ENCODE results near the gene PLEKHA4.

PLEKHA4 gene

GRCh38 chr19:48868114-48868886 lies at the start of gene PLEKHA4:
PLEKHA4 (minus strand) TSS chr19:48868617; CDS start chr19:48867620, 997 bp downstream.
- TF ChIP-seq GATA3 (IDR thresholded peaks at IDR 0.05; ENCODE audit: low read depth, low read length) (no peak), GATA2 (IDR thresholded peaks at IDR 0.05; ENCODE audit: low read depth, low read length) (no peak)

GRCh38 chr19:48918071-48918470 lies 49.7 kb upstream of the PLEKHA4 start:
- TF ChIP-seq GATA3 (IDR thresholded peaks at IDR 0.05; ENCODE audit: low read depth, low read length) (no peak), GATA2 (IDR thresholded peaks at IDR 0.05; ENCODE audit: low read depth, low read length) (no peak)

GRCh38 chr19:48915757-48916156 lies 47.3 kb upstream of the PLEKHA4 start:
- TF ChIP-seq GATA2 (IDR thresholded peaks at IDR 0.05; ENCODE audit: low read depth, low read length) (no peak), GATA3 (IDR thresholded peaks at IDR 0.05; ENCODE audit: low read depth, low read length) (no peak)

GRCh38 chr19:48914181-48914580 lies 45.8 kb upstream of the PLEKHA4 start:
- TF ChIP-seq GATA3 (IDR thresholded peaks at IDR 0.05; ENCODE audit: low read depth, low read length) (no peak), GATA2 (IDR thresholded peaks at IDR 0.05; ENCODE audit: low read depth, low read length) (no peak)

- TF ChIP-seq GATA3 (IDR thresholded peaks at IDR 0.05; ENCODE audit: low read depth, low read length) (no peak), GATA2 (IDR thresholded peaks at IDR 0.05; ENCODE audit: low read depth, low read length) (no peak)
Observed at GRCh38 chr19:48913114-48913889, 44.9 kb upstream of the PLEKHA4 start.

GRCh38 chr19:48910803-48911202 lies 42.4 kb upstream of the PLEKHA4 start:
- no peak for TF ChIP-seq GATA3 (IDR thresholded peaks at IDR 0.05; ENCODE audit: low read depth, low read length)
- no peak for TF ChIP-seq GATA2 (IDR thresholded peaks at IDR 0.05; ENCODE audit: low read depth, low read length)

GRCh38 chr19:48907671-48908070 lies 39.3 kb upstream of the PLEKHA4 start:
- TF ChIP-seq GATA2 (IDR thresholded peaks at IDR 0.05; ENCODE audit: low read depth, low read length) = no peak
- no peak for TF ChIP-seq GATA3 (IDR thresholded peaks at IDR 0.05; ENCODE audit: low read depth, low read length)

- TF ChIP-seq GATA2 (IDR thresholded peaks at IDR 0.05; ENCODE audit: low read depth, low read length) = no peak
- TF ChIP-seq GATA3 (IDR thresholded peaks at IDR 0.05; ENCODE audit: low read depth, low read length) = no peak
Observed at GRCh38 chr19:48906324-48906723, 37.9 kb upstream of the PLEKHA4 start.

GRCh38 chr19:48905664-48906063 lies 37.2 kb upstream of the PLEKHA4 start:
- TF ChIP-seq GATA2 (IDR thresholded peaks at IDR 0.05; ENCODE audit: low read depth, low read length) = no peak
- TF ChIP-seq GATA3 (IDR thresholded peaks at IDR 0.05; ENCODE audit: low read depth, low read length) = no peak

- TF ChIP-seq GATA3 (IDR thresholded peaks at IDR 0.05; ENCODE audit: low read depth, low read length) (no peak), GATA2 (IDR thresholded peaks at IDR 0.05; ENCODE audit: low read depth, low read length) (no peak)
Observed at GRCh38 chr19:48900477-48901406, 32.3 kb upstream of the PLEKHA4 start.

GRCh38 chr19:48899781-48900476 lies 31.5 kb upstream of the PLEKHA4 start, which contains the start of gene NUCB1:
NUCB1 (plus strand) TSS chr19:48900312; CDS start chr19:48900797, 485 bp downstream.
- TF ChIP-seq GATA2 (IDR thresholded peaks at IDR 0.05; ENCODE audit: low read depth, low read length) (no peak), GATA3 (IDR thresholded peaks at IDR 0.05; ENCODE audit: low read depth, low read length) (no peak)

- TF ChIP-seq GATA2 (IDR thresholded peaks at IDR 0.05; ENCODE audit: low read depth, low read length) = no peak
Observed at GRCh38 chr19:48897181-48897580, 28.8 kb upstream of the PLEKHA4 start.

- no peak for TF ChIP-seq GATA2 (IDR thresholded peaks at IDR 0.05; ENCODE audit: low read depth, low read length)
- no peak for TF ChIP-seq GATA3 (IDR thresholded peaks at IDR 0.05; ENCODE audit: low read depth, low read length)
Observed at GRCh38 chr19:48896191-48896720, 27.8 kb upstream of the PLEKHA4 start.
